SU-DHL-6 (cell line): ENCODE results near the gene TRAIP.

Experiments
- EZH2phosphoT487 ChIP-seq: fragments of 200-600 bp; sonication (generic), shearing (Covaris generic); conservative IDR thresholded peaks from 2 replicates; pipeline ENCODE4 v1.6.1; 2018; ENCODE audit warnings: mild to moderate bottlenecking, antibody characterized with exemption, low read length, moderate library complexity, mixed read lengths
- TF ChIP-seq, protein P1 (sequence below): fragments of 200-600 bp; sonication (generic); IDR thresholded peaks from one replicate; pipeline ENCODE4 v1.5.1; 2017; ENCODE audit warnings: antibody characterized with exemption, mild to moderate bottlenecking, low read length, moderate library complexity; ENCODE audit not compliant: insufficient read depth, poor library complexity, severe bottlenecking

DNA sequence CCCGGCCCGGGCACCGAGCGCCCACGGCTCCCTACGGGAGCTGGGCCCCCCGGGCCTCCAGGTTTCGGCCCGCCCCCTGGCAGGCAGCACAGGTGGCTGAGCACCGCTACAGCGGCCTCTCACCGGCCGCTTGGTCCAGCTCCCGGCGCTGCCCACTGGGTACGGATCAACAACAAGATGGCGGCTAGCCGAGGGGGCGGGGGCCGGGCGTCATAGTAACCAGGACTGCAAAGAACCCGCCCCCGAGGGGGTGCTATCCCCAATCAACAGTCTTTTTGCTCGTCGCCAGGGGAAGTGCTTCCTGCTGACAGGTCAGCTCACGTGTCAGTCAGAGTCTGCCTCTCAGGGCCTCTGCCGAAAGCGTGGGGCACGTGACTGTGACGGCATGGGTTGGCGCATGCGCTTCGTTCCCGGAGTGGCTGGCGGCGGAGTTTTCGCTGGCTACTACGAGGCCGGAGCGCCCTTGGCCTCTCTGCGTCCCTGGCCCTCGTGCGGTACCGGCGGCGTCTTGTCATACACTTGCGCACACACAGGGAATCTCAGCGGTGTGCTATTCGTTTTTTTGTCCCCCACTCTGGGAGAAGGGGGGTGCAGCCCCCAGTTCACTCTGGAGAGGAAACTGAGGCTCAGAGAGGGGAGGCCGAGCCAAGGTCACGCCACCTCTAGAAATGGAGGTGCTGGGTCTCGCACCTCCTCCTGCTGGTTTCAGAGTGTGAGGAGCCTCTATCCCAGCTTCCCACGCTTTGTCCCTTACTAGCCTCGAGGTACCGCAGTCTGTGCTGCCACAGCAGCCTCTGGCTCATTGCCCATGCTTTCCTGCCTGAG lies 69.8 kb downstream of the TRAIP start, which contains the start of gene IP6K1:
- TF ChIP-seq, protein P1, sequence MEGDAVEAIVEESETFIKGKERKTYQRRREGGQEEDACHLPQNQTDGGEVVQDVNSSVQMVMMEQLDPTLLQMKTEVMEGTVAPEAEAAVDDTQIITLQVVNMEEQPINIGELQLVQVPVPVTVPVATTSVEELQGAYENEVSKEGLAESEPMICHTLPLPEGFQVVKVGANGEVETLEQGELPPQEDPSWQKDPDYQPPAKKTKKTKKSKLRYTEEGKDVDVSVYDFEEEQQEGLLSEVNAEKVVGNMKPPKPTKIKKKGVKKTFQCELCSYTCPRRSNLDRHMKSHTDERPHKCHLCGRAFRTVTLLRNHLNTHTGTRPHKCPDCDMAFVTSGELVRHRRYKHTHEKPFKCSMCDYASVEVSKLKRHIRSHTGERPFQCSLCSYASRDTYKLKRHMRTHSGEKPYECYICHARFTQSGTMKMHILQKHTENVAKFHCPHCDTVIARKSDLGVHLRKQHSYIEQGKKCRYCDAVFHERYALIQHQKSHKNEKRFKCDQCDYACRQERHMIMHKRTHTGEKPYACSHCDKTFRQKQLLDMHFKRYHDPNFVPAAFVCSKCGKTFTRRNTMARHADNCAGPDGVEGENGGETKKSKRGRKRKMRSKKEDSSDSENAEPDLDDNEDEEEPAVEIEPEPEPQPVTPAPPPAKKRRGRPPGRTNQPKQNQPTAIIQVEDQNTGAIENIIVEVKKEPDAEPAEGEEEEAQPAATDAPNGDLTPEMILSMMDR = no peak
- no peak for TF ChIP-seq EZH2phosphoT487
